Skin epidermis (tissue), 12 donors: Measurements from ENCODE around the gene STK32B.
A peak's percentile ranks its signal among the peaks of the same experiment; 100 is the strongest.
"Not testable (repeated sequence)": the region's sequence is repeated elsewhere in the genome, so short reads cannot be mapped to it uniquely, and the experiment has no call there.

Source experiments
- H3K27ac ChIP-seq, 21 experiments: fragments of 200-600 bp; sonication (generic) in 11 of 21; one replicate each; pipeline ENCODE4 v1.5.0; 2020; ENCODE audit warnings: mild to moderate bottlenecking in 3 of 21, inconsistent platforms in 2 of 21, moderate library complexity in 2 of 21
- H3K4me3 ChIP-seq, 7 experiments: fragments of 200-600 bp; sonication (generic) in 2 of 7; one replicate each; pipeline ENCODE4 v1.5.0; 2020; ENCODE audit warnings: inconsistent platforms in 2 of 7, mild to moderate bottlenecking in 2 of 7, moderate library complexity in 1 of 7

STK32B gene

DNA sequence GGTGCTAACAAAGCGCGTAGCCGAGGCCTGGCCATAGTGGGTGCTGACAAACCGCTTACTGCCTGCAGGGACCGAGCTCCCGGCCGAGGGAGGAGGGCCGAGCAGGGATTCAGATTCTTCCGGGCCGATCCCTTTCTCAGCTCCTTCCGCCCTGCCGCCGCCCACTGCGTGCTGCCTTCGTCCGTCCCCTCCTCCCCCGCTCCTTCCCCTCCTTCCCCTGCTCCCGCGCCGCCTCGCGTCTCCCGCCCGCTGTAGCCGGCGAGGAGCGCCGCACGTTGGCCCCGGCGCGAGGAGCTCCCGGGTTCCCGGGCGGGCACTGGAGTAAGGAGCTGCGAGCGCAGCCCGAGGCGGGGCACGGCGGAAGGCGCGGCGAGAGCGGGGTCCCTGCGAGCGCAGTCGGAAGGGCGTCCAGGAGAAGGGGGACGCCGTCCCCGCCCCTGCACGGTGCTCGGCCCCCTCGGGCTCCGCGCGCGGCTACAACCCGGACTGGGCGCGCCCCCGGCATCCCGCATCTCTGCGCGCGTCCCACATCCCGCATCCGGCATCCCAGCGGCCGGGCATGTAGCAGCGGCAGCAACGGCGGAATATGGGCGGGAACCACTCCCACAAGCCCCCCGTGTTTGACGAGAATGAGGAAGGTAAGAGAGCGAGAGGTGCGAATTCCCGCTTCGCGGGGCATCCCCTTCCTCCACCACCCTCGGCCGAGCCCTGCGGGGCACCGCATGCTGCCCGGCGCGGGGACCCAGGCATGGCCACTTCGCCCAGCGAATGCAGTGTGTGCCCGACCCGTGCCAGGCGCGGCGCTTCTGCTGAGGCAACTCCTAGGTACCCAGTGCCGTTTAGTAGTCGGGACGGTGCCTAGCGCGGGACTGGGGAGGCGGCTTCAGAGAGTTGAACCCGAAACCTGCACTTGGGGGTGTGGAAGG is at the start of gene STK32B:
STK32B (plus strand) TSS at position 203 of the 926 bp plus-strand sequence.
- Histone ChIP-seq H3K27ac (peak within 1 kb of the TSS in 12 of 21 experiments; percentile 2 to 81 (median 20)), H3K4me3 (peak within 1 kb of the TSS; percentile 36 to 56 (median 42))

DNA sequence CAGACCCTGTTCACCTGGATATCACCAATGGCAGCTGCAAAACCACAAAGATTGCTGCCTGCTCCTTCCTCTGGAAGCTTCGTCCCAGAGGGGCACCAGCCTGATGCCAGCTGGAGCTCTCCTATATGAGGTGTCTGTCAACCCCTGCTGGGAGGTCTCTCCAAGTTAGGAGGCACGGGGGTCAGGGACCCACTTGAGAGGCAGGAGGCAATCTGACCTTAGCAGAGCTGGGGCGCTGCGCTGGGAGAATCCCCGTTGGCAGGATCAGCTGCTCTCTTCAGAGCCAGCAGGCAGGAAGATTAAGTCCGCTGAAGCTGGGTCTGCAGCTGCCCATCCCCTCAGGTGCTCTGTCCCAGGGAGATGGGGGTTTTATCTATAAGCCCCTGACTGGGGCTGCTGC is 49.6 kb upstream of the STK32B start:
- H3K27ac ChIP-seq, H3K4me3 ChIP-seq: not testable (repeated sequence)

DNA sequence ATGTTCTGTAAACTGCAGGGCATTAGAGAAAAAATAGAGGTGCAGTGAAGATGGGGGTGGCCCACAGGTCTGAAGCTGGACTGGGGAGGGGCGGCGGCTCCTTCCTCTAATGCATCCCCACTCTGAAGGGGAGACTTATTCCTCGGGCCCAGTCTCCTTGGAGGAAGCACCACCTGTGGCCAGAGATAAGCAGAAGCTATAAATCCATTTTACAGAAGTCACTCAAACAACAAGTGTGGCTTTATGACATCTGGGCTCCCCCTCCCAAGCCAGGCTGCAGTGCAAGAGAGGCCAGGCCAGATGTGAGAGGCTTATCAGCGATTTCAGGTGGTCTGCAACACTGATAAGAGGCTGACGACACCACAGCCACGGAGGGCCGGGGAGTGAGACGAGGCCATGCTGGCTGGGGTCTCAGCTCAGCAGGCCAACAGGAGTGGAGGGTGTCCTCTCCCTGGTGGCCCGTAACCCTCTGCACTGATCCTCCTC is 47.9 kb upstream of the STK32B start:
- Histone ChIP-seq H3K4me3 (no peak overlapping the region), H3K27ac (no peak overlapping the region)

DNA sequence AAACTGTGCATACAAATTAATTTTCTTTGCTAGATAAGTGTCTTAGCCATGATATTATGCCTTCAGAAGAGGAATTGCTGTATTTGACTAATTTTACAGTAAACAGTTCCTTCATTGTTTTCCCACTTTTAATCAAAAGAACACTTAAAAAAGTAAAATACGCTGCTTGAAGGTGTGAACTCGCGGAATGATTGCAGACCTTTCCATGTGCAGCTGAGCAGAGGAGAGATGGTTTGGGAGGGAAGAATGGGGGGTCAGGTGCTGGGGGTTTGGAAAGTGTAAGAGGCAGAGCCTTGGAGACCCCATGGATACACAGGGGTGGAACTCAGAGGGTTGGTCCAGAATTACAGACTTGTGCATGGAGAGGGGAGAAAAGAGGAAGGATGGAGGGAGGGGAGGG is 47.4 kb upstream of the STK32B start:
- no peak overlapping the region for H3K27ac ChIP-seq
- H3K4me3 ChIP-seq: no peak overlapping the region

DNA sequence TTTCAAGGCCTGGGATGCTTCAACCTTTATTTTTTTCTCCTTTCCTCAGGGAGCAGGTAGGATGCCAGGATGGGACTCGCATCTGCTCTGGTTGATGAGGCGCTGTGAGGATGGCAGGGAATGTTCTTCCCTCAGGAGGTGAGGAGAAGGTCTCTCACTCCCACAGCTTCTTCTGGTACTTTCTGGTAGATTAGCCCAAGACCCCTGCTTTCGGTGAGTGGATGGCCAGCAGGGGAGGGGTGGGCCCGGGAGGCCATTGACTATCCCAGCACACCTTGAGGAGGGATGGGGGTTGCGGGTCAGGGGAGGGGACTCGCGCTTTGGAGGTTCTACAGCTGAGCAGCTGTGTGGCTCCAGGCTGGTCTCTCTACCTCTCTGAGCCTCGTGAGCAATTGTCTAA is 46.8 kb upstream of the STK32B start:
- H3K27ac ChIP-seq: no peak overlapping the region
- H3K4me3 ChIP-seq: no peak overlapping the region

DNA sequence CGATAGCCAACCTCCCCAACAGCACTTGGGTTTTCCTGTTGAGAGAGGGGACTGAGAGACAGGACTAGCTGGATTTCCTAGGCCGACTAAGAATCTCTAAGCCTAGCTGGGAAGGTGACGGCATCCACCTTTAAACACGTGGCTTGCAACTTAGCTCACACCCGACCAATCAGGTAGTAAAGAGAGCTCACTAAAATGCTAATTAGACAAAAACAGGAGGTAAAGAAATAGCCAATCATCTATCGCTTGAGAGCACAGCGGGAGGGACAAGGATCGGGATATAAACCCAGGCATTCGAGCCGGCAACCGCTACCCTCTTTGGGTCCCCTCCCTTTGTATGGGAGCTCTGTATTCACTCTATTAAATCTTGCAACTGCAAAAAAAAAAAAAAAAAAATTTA is 44.3 kb upstream of the STK32B start:
- H3K4me3 ChIP-seq, H3K27ac ChIP-seq: not testable (repeated sequence)

DNA sequence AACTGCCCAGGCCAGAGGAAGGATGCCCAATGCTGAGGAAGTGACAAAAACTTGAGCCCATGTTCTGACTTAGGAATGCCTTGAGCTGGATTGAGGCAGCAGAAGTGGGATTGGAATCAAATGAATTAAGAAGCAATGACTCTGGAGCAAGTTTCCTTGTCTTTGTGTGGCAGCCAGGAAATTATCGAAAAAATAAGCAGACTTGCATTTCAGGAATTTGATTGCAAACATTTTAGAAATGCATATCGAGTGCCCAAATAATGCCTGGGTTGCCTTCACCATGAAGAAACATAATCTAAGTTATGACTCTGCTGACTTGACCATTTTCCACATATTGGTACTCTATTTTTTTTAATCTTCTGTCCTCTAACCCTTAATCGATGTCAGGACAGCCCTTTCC is 41.5 kb upstream of the STK32B start:
- Histone ChIP-seq H3K4me3 (no peak overlapping the region), H3K27ac (no peak overlapping the region)

DNA sequence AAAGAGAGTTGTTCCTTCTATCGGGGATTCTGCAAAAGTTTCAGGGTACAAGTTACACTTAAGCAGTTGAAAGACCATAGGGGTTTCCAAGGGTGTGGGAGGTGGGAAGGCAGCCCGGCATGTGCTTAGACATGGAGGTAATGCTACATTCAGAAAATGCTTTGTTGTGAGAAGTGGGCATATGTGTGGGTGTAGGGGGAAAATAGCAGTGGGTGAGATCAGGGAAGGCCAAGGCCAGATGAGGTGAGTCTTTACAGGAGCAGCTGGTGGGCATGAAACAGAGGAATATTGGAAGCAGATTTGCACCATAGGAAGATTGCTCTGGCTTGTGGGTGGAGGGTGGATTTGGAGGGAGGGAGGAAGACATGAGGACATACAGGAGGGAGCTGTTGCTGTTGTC is 40.3 kb upstream of the STK32B start:
- Histone ChIP-seq H3K27ac (no peak overlapping the region), H3K4me3 (no peak overlapping the region)

DNA sequence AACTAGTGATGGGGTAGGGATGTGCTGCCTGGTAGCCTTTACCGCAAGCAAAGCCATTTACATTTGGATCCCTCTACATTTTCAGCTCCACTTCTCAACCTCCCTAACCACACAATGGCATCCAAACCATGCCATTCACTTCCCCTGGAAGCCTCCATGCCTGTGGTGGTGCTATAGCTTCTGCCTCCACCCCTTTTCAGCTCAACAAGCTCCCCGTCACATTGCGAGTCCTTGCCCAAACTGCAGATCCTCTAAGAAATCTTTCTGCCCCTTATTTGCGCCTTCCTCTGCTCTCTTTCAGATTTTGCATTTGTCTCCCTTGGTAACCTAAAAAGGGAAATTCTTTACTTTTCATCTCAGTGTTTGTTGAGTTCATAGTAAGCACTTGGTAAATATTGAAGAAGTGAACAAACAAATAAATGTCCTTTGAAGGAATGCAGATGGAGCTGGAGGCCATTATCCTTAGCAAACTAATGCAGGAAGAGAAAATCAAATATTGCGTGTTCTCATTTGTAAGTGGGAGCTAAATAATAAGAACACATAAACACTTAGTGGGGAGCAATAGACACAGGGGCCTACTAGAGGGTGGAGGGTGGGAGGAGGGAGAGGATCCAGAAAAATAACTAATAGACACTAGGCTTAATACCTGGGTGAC is 38.9 kb upstream of the STK32B start:
- Histone ChIP-seq H3K4me3 (no peak overlapping the region), H3K27ac (no peak overlapping the region)

DNA sequence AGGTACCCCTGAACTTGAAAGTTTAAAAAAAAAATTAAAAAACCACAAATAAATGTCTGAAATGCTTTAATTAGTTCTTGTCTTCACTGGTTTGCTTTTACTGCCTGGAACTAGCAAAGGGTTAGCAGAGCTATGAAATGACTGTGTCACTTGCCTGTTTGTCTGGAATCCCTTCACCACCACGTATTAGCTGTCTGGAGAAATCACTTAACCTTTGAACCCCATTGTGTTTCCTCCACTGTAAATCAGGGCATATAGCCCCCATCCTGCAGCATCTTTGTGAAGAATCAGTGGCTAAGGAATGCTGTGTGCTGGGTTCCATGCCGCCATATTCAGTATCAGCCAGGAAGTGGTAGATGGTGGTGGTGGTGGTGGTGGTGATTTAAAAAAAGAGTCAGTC is 38.3 kb upstream of the STK32B start:
- Histone ChIP-seq H3K27ac (no peak overlapping the region), H3K4me3 (no peak overlapping the region)

DNA sequence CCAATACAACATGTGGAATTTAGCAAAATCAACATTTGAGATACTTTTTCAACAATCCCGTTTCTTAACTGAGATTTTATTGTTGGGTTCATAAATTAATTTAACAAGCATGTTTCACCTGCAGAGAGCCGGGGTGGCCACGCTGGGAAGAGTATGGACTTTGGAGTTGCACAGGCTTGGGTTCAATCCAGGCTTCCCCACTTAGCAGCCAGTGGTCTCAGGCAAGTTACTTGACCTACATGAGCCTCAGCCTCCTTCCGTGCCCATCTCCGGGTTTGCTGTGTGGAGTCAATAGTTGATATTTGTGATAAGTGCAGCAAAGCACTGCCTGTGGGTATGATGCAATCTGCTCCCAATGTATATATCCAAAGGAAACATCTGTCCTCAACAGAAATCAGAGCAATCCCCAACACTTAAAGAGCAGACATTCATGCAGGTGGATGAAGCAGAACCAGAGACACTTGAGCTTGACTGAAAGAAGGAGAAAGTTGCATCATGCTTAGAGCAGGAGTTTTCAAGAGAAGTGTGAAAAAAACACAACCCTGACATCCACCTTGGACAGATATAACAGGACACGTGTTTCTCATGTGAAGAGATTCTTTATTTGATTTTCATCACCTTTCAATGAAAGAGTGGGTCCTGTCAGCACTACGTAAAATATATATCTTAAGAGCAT is 37.1 kb upstream of the STK32B start:
- no peak overlapping the region for H3K4me3 ChIP-seq
- H3K27ac ChIP-seq: no peak overlapping the region

DNA sequence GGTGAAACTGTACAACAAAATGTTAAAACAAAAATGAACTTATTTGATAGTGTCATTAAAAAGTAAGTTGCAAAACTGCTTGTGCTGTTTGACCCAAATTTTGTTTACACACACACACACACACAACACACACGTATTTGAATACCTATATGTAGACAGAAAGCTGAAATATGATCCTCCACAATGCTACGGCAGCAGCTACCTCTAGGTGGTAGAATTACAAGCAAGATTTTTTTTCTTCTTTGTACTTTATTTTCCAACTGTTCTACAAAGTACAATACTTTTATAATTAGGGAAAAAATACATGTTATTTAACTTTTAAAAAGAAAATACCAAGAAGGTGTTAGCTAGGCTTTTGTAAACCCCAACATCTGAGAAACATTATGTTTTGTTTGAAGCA is 33.2 kb upstream of the STK32B start:
- Histone ChIP-seq H3K27ac (no peak overlapping the region), H3K4me3 (no peak overlapping the region)

DNA sequence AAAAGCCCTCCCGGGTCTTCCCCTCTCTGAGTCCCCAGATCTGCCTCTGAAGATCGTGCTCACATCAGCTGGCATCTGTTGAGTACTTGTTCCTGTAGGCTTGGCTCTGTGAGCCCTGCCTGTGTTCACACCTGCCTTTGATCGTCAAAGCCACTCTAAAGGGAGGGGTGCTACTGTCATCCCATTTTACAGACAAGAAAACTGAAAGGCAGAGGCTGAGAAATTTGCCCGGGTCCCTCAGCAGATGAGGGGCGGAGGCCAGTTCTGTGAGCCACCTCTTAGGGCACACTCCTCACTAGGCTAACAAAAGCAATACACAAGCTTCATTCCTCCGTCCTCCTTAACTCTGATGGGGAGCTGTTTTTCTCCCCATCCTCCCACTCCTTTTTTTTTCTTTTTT is 32.7 kb upstream of the STK32B start:
- Histone ChIP-seq H3K27ac (no peak overlapping the region), H3K4me3 (no peak overlapping the region)

DNA sequence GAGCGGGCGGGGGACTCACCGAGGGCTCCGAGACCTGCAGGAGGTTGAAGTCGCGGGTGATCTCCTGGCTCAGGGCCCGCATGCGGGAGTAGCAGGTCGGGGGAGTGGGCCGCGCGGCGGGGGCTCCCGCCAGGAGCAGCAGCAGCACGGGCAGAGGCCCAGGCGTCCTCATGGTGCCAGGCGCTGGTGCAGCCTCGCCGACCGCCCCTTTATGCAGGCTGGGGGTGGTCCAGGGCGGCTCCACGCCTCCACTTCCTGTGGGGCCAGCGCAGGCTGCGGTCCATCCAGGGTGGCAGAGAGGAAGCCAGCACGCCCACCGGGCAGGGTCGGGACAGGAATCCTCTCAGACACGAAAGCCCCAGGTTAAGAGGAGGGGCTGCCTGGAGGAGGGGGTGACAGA is 32.0 kb upstream of the STK32B start, which contains the start of gene CYTL1:
CYTL1 (minus strand) TSS at position 185 of the 400 bp plus-strand sequence; CDS start at position 172, 13 bp downstream.
- H3K27ac ChIP-seq: peak within 1 kb of the TSS in 1 of 21 experiments; percentile 15
- H3K4me3 ChIP-seq: peak within 1 kb of the TSS in 1 of 7 experiments; percentile 6

DNA sequence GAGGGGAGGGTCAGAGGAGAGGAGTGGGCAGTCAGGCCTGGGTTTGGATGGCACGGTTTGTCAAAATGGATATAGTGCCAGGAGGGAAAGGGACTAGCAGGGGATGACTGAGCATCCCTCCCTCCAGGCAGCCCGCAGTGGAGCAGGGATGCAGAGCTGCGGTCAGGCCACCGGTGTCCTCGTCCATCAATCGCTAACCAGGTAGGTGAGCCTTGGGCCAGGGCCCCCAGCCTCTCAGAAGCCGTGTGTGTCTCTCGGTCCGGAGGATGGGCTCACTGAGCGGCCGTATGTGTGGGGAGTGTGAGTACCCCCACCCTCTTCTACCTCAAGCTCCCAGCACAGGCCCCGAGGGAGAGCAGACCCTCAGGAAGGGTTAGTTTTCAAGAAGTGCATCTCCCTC is 31.5 kb upstream of the STK32B start:
- H3K4me3 ChIP-seq: no peak overlapping the region
- no peak overlapping the region for H3K27ac ChIP-seq

DNA sequence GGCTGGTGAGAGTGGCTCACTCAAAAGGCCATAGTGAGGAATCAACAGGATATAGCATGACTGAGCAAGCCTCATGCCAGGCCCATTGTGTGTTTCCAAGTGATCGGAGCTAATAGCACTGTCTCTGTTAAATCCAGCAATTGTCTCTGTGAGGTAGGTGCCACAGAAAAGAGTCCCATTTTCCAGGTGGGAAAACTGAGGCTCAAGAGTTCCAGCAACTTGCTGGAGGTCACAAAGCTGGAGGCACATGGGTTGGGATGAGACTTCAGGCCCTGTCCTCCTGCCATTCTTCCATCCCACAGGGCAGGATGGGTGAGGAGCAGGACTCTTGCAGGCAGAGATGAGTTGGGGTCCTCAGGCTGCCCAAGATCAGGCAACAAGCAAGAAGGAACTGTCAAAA is 30.9 kb upstream of the STK32B start:
- H3K27ac ChIP-seq: no peak overlapping the region
- no peak overlapping the region for H3K4me3 ChIP-seq

DNA sequence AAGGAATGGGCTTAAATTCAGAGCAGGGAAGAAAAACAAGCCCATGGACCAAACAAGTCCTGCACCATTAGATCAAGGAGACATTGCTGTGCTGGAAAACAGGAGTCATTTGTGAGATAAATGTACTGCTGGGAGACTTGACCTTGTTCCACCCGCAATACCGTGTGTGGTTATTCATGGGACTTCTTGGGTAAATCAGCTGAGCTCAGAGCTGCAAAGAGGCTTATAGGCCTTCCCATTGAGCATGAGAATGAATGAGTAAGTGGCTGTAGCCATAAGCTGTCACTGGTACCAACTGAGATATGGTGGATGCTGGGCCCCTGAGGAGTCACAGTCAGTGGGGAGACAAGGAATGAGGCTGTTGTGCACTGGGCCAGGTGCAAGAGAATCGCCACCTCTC is 29.7 kb upstream of the STK32B start:
- no peak overlapping the region for H3K4me3 ChIP-seq
- H3K27ac ChIP-seq: no peak overlapping the region

DNA sequence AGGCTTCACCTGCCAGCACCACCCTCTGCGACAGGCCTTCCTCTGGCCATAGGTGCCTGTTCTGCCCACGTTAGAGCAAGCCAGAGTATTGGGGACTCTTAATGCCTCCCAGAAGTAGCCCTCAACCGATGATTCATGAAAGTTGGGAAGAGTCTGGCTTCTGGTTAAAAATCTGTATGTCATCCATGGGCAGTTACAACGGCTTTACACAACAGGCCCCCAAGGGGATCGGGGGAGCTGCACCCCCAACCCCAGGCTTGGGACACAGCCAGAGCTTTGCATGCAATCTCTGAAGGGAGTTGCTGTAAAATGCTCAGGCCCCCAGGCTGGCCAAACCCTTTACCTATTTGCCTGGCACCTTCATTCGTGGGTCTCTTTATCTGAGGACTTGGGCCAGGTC is 26.6 kb upstream of the STK32B start:
- Histone ChIP-seq H3K4me3 (no peak overlapping the region), H3K27ac (no peak overlapping the region)

DNA sequence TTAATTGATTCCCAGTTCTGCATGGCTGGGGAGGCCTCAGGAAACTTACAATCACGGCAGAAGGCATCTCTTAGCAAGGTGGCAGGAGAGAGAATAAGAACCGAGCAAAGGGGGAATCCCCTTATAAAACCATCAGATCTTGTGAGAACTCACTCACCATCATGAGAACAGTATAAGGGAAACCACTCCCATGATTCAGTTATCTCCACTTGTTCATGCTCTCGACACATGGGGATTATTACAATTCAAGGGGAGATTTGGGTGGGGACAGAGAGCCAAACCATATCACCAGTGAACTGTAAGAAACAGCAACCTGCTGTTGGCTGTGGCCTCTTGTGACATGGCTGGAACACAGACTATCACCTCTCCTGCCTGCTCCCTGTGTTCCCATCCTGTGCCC is 24.9 kb upstream of the STK32B start:
- H3K27ac ChIP-seq: no peak overlapping the region
- no peak overlapping the region for H3K4me3 ChIP-seq

DNA sequence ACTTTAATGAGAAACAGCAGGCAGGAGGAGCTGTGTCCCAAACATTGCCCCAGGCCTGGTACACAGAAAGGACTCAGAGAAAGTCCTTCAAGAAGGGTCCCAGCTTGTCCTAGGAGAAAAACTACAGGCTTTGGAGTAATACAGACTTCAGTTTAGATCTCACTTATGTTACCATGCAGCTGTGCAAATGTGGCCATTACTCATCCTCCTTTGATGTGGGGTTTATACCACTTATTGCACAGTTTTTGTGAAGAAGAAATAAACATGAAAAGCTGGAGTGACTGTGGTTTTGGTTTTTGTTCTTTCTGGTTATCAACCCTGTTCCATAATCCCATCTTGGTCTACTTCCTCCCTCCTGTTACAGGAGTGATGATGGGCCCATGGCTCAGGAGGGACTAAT is 23.9 kb upstream of the STK32B start:
- Histone ChIP-seq H3K4me3 (no peak overlapping the region), H3K27ac (peak overlapping the region in 1 of 21 experiments; percentile 58)
